HG02763 (cell line): ENCODE results near the gene ADGRD1.

Source experiments
- ATAC-seq: cut with Tn5 transposase; IDR thresholded peaks from one replicate; pipeline ENCODE4 v1.9.1; 2021; ENCODE audit warnings: mild to moderate bottlenecking, moderate library complexity; ENCODE audit not compliant: unreplicated experiment

The ADGRD1 gene

GRCh38 chr12:131052063-131052781, 98.5 kb downstream of the ADGRD1 start:
- ATAC-seq, result no peak

- no peak for ATAC-seq
Observed at GRCh38 chr12:131052929-131053328, 99.2 kb downstream of the ADGRD1 start.

- ATAC-seq, result no peak
Observed at GRCh38 chr12:131053567-131053966, 99.9 kb downstream of the ADGRD1 start.

GRCh38 chr12:131054345-131055092, 100.8 kb downstream of the ADGRD1 start:
- ATAC-seq, result no peak

- ATAC-seq, result no peak
Observed at GRCh38 chr12:131055093-131055465, 101.4 kb downstream of the ADGRD1 start.

- ATAC-seq, result no peak
Observed at GRCh38 chr12:131055596-131056233, 102.0 kb downstream of the ADGRD1 start.

- ATAC-seq, result no peak
Observed at GRCh38 chr12:131056626-131057025, 102.9 kb downstream of the ADGRD1 start.

- ATAC-seq, result no peak
Observed at GRCh38 chr12:131057211-131057721, 103.6 kb downstream of the ADGRD1 start.

GRCh38 chr12:131057722-131058515, 104.2 kb downstream of the ADGRD1 start:
- no peak for ATAC-seq

- ATAC-seq, result no peak
Observed at GRCh38 chr12:131058700-131059099, 105.0 kb downstream of the ADGRD1 start.

- no peak for ATAC-seq
Observed at GRCh38 chr12:131060011-131060703, 106.5 kb downstream of the ADGRD1 start.

GRCh38 chr12:131061041-131061806, 107.5 kb downstream of the ADGRD1 start:
- no peak for ATAC-seq

GRCh38 chr12:131063413-131063812, 109.7 kb downstream of the ADGRD1 start:
- no peak for ATAC-seq

GRCh38 chr12:131063960-131064359, 110.3 kb downstream of the ADGRD1 start:
- no peak for ATAC-seq

- ATAC-seq, result no peak
Observed at GRCh38 chr12:131065279-131065678, 111.6 kb downstream of the ADGRD1 start.

GRCh38 chr12:131065801-131066200, 112.1 kb downstream of the ADGRD1 start:
- no peak for ATAC-seq

GRCh38 chr12:131066207-131066885, 112.6 kb downstream of the ADGRD1 start:
- ATAC-seq, result no peak

- ATAC-seq, result no peak
Observed at GRCh38 chr12:131066886-131067490, 113.3 kb downstream of the ADGRD1 start.
